Lower leg skin (tissue), 4 donors: ENCODE measurements around the gene GPN2. TPM values are rescaled to one million over a fixed set of nuclear protein-coding genes. Genes with fewer than 3 reads are reported as not detected.

Source experiments
- DNase-seq, 2 donors: peaks; one replicate each; pipeline ENCODE4 v3.0.0-alpha.2; 2019; ENCODE audit warnings: low spot score in 2 of 2
- H3K4me3 ChIP-seq: fragments of 200-600 bp; sonication (generic); 2 replicates; pipeline ENCODE4 v1.5.1; 2017; ENCODE audit warnings: mild to moderate bottlenecking, low read depth; ENCODE audit not compliant: poor library complexity, severe bottlenecking
- POLR2A ChIP-seq, 2 donors: fragments of 450-650 bp; IDR thresholded peaks; one replicate each; pipeline ENCODE4 v1.6.1; 2016 to 2017; ENCODE audit warnings: antibody characterized with exemption in 2 of 2, mild to moderate bottlenecking in 1 of 2, moderate library complexity in 1 of 2
- WGBS, 2 donors: methylation state at CpG; one replicate each; pipeline ENCODE4 v1.1.5; 2018; 5-methylcytosine and 5-hydroxymethylcytosine counted together
- intact Hi-C: fragments of 100-400 bp; cut with DNase I; formaldehyde crosslinking; loops from one replicate; pipeline ENCODE4 v1.15.0; 2023; ENCODE audit warnings: low total_unique reads
- total RNA-seq, 4 donors: library from RNA; depleted of rRNA; stranded (reverse); fragments of >200 nt; gene quantifications; one replicate each; pipeline ENCODE4 v1.1.0, GENCODE V29; 2016
- TF ChIP-seq, protein P1 (sequence below), 3 donors: fragments of 450-650 bp; IDR thresholded peaks; one replicate each; pipeline ENCODE4 v1.5.1; 2016; ENCODE audit warnings: antibody characterized with exemption in 3 of 3, mild to moderate bottlenecking in 3 of 3, moderate library complexity in 2 of 3

GPN2 gene
- total RNA-seq, 4 donors from 2014 or later, result 12.3 to 24.5 (median 16.4) TPM

DNA sequence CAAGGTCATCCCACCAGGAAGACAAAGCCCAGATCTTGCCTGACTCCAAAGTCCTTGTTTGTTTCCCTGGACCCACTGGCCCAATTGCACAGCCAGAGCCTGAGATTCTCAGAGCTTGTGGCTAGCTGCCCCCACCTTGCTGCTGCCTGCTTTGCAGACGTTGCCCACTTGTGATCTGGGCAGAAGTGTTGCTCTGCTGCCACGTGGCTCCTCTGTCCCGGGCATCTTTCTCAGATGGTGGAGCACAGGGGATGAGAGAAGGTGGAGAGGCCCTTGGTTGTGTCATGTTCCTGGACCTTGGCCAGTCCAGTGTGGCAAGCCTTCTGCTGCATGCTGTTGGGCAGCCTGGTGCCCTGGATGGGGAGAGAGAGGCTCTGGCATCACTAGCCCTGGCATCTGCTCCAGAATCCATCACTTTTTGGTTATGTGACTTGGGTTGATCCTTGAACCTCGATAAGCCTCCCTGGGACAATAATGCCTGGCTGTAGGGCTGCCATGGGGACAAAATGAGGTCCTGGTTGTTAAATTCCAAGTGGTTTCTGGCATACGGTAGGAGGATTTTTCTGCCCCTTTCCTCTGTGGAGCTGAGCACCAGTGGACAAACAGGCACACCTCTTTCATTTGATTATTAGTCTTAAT lies 25.2 kb upstream of the GPN2 start:
- TF ChIP-seq, protein P1, sequence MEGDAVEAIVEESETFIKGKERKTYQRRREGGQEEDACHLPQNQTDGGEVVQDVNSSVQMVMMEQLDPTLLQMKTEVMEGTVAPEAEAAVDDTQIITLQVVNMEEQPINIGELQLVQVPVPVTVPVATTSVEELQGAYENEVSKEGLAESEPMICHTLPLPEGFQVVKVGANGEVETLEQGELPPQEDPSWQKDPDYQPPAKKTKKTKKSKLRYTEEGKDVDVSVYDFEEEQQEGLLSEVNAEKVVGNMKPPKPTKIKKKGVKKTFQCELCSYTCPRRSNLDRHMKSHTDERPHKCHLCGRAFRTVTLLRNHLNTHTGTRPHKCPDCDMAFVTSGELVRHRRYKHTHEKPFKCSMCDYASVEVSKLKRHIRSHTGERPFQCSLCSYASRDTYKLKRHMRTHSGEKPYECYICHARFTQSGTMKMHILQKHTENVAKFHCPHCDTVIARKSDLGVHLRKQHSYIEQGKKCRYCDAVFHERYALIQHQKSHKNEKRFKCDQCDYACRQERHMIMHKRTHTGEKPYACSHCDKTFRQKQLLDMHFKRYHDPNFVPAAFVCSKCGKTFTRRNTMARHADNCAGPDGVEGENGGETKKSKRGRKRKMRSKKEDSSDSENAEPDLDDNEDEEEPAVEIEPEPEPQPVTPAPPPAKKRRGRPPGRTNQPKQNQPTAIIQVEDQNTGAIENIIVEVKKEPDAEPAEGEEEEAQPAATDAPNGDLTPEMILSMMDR (IDR thresholded peaks at IDR 0.05), result no peak
- no peak for TF ChIP-seq POLR2A (IDR thresholded peaks at IDR 0.05)
- intact Hi-C loops, result no loop called here
- DNase-seq, result no peak
- H3K4me3 ChIP-seq, result no peak overlapping the region
- 71 to 77% methylated on average over 5 of the region's 5 CpGs for WGBS, 2 donors

GRCh38 chr1:26913754-26914619 lies 23.9 kb upstream of the GPN2 start, which contains the start of gene NR0B2:
NR0B2 (minus strand) TSS chr1:26913975; CDS start chr1:26913940, 35 bp downstream.
- intact Hi-C loops, result no loop called here
- WGBS, 2 donors, result 79 to 88% methylated on average over 10 to 15 of the region's 16 CpGs
- H3K4me3 ChIP-seq, result no peak within 1 kb of the TSS
- TF ChIP-seq, protein P1 (IDR thresholded peaks at IDR 0.05), result peak in 1 of 3 donors; percentile 31
- no peak for TF ChIP-seq POLR2A (IDR thresholded peaks at IDR 0.05)
- no peak for DNase-seq

GRCh38 chr1:26913389-26913753 lies 23.3 kb upstream of the GPN2 start:
- intact Hi-C loops, result no loop called here
- no peak for DNase-seq
- TF ChIP-seq, protein P1 (IDR thresholded peaks at IDR 0.05), result no peak
- TF ChIP-seq POLR2A (IDR thresholded peaks at IDR 0.05), result no peak
- H3K4me3 ChIP-seq, result no peak overlapping the region
- WGBS, 2 donors, result 68 to 78% methylated on average over 3 to 5 of the region's 5 CpGs

DNA sequence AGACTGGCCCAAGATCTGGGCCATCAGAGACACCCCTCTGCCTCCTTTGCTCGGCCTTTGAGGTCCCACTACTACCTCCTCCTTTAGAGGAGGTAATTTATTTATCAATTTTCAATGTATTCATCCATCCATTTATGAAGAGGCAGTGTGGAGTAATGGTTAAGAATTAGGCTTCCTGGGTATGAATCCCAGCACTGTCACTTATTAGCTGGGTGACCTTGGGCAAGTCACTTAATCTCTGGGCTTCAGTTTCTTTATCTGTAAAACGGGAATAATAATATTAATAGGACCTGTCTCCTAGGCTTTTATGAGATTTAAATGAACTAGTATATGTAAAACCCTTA lies 22.0 kb upstream of the GPN2 start:
- DNase-seq, result no peak
- intact Hi-C loops, result no loop called here
- TF ChIP-seq POLR2A (IDR thresholded peaks at IDR 0.05), result no peak
- TF ChIP-seq, protein P1 (IDR thresholded peaks at IDR 0.05), result no peak
- 50 to 76% methylated on average over 2 of the region's 2 CpGs for WGBS, 2 donors
- no peak overlapping the region for H3K4me3 ChIP-seq

DNA sequence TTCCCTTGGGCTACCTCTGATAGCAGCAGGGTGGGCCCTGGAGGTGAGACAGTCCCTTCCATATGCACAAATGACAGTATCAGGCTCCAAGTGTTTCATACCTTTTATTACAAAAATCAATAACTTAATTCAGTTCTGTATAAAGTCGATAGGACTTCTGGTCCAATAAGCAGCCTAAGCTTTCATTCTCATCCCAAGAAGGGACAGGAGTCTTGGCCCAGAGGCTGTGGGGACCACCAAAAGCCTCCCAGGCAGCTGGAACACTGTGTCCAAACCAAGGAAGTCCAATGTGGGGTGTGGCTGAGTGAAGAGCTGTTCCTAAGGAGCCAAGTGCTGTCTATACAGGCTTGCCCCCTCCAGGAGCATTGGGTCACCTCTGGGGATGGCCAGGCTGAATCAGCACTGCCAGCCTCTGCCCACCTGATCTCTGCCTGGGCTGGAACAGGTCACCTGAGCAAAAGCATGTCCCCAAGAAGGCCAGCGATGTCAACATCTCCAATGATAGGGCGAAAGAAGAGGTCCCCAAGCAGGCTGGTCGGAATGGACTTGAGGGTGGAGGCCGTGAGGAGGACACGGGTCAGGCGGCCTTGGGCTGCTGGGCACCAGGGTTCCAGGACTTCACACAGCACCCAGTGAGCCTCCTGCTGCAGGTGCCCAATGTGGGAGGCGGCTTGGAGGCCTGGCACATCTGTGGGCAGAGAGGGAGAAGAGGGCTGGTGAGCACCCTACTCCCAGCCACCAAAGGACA lies 21.5 kb upstream of the GPN2 start:
- WGBS, 2 donors, result 89 to 93% methylated on average over 8 of the region's 8 CpGs
- no peak for DNase-seq
- intact Hi-C loops, result no loop called here
- TF ChIP-seq POLR2A (IDR thresholded peaks at IDR 0.05), result no peak
- TF ChIP-seq, protein P1 (IDR thresholded peaks at IDR 0.05), result no peak
- H3K4me3 ChIP-seq, result no peak overlapping the region
